Measurements from ENCODE around the gene SIX5.

DNA sequence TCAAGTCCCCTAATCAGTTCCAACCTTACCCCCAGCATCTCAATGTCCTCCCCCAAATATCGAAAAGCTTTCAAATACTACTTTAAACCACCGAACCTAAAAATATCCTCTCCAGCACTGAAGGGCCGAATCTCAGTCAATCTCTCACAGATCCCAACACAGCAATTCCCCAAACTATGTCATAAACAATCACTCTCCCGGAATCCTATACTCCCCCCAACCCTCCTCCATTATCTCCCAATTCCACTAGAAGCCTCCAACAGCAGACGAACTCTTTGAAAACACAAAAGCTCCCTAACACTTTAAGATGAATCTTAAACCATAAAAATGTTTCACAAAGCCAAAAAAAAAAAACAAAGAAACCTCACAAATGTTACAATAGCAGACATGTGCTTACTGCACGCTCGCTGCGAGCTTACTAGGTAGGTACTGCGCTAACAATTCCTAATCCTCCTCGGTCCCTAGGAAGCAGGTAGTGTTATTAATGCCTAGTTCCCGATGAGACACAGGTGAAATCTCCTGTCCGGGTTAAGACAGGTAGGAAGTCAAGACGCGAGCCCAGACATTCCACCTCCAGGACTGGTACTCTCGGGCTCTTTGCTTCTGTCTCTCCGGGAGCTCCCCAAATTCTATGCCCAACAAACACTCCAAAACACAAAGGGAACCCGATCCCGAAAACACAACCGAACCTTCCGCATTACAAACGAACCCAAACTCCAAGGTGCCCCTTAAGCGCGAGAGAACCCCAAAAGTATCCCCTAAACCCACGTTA is 52.5 kb downstream of the SIX5 start:
- TF ChIP-seq, protein P1, sequence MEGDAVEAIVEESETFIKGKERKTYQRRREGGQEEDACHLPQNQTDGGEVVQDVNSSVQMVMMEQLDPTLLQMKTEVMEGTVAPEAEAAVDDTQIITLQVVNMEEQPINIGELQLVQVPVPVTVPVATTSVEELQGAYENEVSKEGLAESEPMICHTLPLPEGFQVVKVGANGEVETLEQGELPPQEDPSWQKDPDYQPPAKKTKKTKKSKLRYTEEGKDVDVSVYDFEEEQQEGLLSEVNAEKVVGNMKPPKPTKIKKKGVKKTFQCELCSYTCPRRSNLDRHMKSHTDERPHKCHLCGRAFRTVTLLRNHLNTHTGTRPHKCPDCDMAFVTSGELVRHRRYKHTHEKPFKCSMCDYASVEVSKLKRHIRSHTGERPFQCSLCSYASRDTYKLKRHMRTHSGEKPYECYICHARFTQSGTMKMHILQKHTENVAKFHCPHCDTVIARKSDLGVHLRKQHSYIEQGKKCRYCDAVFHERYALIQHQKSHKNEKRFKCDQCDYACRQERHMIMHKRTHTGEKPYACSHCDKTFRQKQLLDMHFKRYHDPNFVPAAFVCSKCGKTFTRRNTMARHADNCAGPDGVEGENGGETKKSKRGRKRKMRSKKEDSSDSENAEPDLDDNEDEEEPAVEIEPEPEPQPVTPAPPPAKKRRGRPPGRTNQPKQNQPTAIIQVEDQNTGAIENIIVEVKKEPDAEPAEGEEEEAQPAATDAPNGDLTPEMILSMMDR (IDR thresholded peaks at IDR 0.05; ENCODE audit: borderline replicate concordance, extremely low read depth, low read length, poor library complexity, severe bottlenecking) = no peak
- no peak for TF ChIP-seq EZH2 (IDR thresholded peaks at IDR 0.05; ENCODE audit: borderline replicate concordance, low read depth, low read length, severe bottlenecking)
